Naive thymus-derived CD4-positive, alpha-beta T cell (primary cell): ENCODE results near the gene UPK3A. TPM values are rescaled to one million over a fixed set of nuclear protein-coding genes. Genes with fewer than 3 reads are reported as not detected.

Experiments
- ATAC-seq: fragments of 150-1000 bp; cut with Tn5 transposase; 2 replicates; pipeline ENCODE4 v1.10.0; 2021; ENCODE audit warnings: mild to moderate bottlenecking, moderate library complexity
- CTCF ChIA-PET: fragments of 350-600 bp; sonication (Branson Sonifier 250); formaldehyde crosslinking; loops from one replicate; lab custom pipeline; 2021; ENCODE audit warnings: antibody characterized with exemption; lab: Charles Lee
- POLR2A ChIA-PET: fragments of 350-600 bp; sonication (Branson Sonifier 250); formaldehyde crosslinking; loops from one replicate; lab custom pipeline; 2021; ENCODE audit warnings: antibody characterized with exemption, inconsistent platforms; lab: Charles Lee
- DNase-seq, 9 donors: peaks; one replicate each; pipeline versions ENCODE4 v3.0.0 to v3.0.0-alpha.2; 2020 to 2022; ENCODE audit warnings: mixed read lengths in 1 of 9
- H3K27ac ChIP-seq: one replicate; pipeline ENCODE4 v1.7.0; 2013; ENCODE audit warnings: mild to moderate bottlenecking, low read depth, low read length, moderate library complexity
- H3K27me3 ChIP-seq, 2 donors: one replicate each; pipeline ENCODE4 v1.7.0; 2013; ENCODE audit warnings: low read length in 2 of 2, mild to moderate bottlenecking in 2 of 2, moderate library complexity in 2 of 2; ENCODE audit not compliant: control insufficient read depth in 2 of 2, insufficient read depth in 2 of 2
- H3K36me3 ChIP-seq, 3 experiments: 1 replicate in 2 of 3; 2 replicates in 1 of 3; pipeline ENCODE4 v1.7.0; 2013; ENCODE audit warnings: low read length in 3 of 3, mild to moderate bottlenecking in 3 of 3, moderate library complexity in 1 of 3; ENCODE audit not compliant: insufficient read depth in 3 of 3, control insufficient read depth in 2 of 3
- H3K4me1 ChIP-seq, 2 donors: one replicate each; pipeline ENCODE4 v1.7.0; 2013; ENCODE audit warnings: low read length in 2 of 2, mild to moderate bottlenecking in 2 of 2, moderate library complexity in 1 of 2; ENCODE audit not compliant: control insufficient read depth in 2 of 2, insufficient read depth in 2 of 2
- H3K4me3 ChIP-seq: 2 replicates; pipeline ENCODE4 v1.7.0; 2013; ENCODE audit warnings: mild to moderate bottlenecking, low read length
- H3K9me3 ChIP-seq, 3 experiments: 1 replicate in 2 of 3; 2 replicates in 1 of 3; pipeline ENCODE4 v1.7.0; 2013; ENCODE audit warnings: low read length in 3 of 3; ENCODE audit not compliant: control insufficient read depth in 2 of 3
- H3K27ac Mint-ChIP-seq, 9 donors: one replicate each; pipeline ENCODE4 v1.8.0; 2020 to 2022; ENCODE audit warnings: mixed read lengths in 9 of 9, mild to moderate bottlenecking in 8 of 9, moderate library complexity in 5 of 9, inconsistent platforms in 2 of 9
- H3K27me3 Mint-ChIP-seq, 5 donors: one replicate each; pipeline ENCODE4 v1.8.0; 2021 to 2022; ENCODE audit warnings: mixed read lengths in 5 of 5, mild to moderate bottlenecking in 1 of 5
- H3K36me3 Mint-ChIP-seq, 5 donors: one replicate each; pipeline ENCODE4 v1.8.0; 2020 to 2022; ENCODE audit warnings: mixed read lengths in 5 of 5, mild to moderate bottlenecking in 3 of 5, inconsistent platforms in 1 of 5
- H3K4me1 Mint-ChIP-seq, 7 donors: one replicate each; pipeline ENCODE4 v1.8.0; 2020 to 2022; ENCODE audit warnings: mixed read lengths in 7 of 7, mild to moderate bottlenecking in 3 of 7, inconsistent platforms in 1 of 7
- H3K4me3 Mint-ChIP-seq, 10 donors: one replicate each; pipeline ENCODE4 v1.8.0; 2020 to 2022; ENCODE audit warnings: mild to moderate bottlenecking in 10 of 10, mixed read lengths in 10 of 10, moderate library complexity in 6 of 10, inconsistent platforms in 2 of 10
- H3K9me3 Mint-ChIP-seq, 11 donors: one replicate each; pipeline ENCODE4 v1.8.0; 2020 to 2022; ENCODE audit warnings: mixed read lengths in 11 of 11, mild to moderate bottlenecking in 4 of 11, inconsistent platforms in 1 of 11, moderate library complexity in 1 of 11
- intact Hi-C, 2 donors: fragments of 100-400 bp; cut with micrococcal nuclease; formaldehyde crosslinking; loops; one replicate each; pipeline ENCODE4 v1.15.1; 2023
- polyA plus RNA-seq, 2 donors: library from polyadenylated mRNA; unstranded; fragments of 300-500 nt; fragmentation: Illumina TruSeq; gene quantifications; one replicate each; pipeline ENCODE4 v1.2.3, GENCODE V29; 2021
- total RNA-seq, 6 experiments: library from RNA in 5 of 6; stranded (reverse) in 5 of 6; gene quantifications; 1 replicate in 5 of 6; 2 replicates in 1 of 6; pipeline ENCODE4 v1.2.3 and lab custom pipeline; 2021 to 2026

UPK3A gene
- total and polyA plus RNA-seq, 7 experiments from 2014 or later = 0.25 to 0.61 TPM; not detected in 5

GRCh38 chr22:45334528-45334927 is 49.8 kb downstream of the UPK3A start:
- no peaks in the 10 kb centered on the region for H3K9me3 Mint-ChIP-seq
- Histone ChIP-seq H3K36me3 (peaks cover 0 to 92% (median 0%) of the 10 kb centered on the region in 3 experiments), H3K27ac (no peak overlapping the region), H3K4me1 (no peaks in the 10 kb centered on the region), H3K4me3 (no peak overlapping the region), H3K27me3 (no peaks in the 10 kb centered on the region), H3K9me3 (no peaks in the 10 kb centered on the region)
- H3K27me3 Mint-ChIP-seq = no peaks in the 10 kb centered on the region
- peak overlapping the region in 6 of 9 donors; percentile 16 to 83 (median 78) for H3K27ac Mint-ChIP-seq
- H3K4me3 Mint-ChIP-seq = no peak overlapping the region
- DNase-seq (no peak), ATAC-seq (no peak)
- H3K4me1 Mint-ChIP-seq = peaks cover 0 to 49% (median 28%) of the 10 kb centered on the region in 7 donors
- intact Hi-C loops = no loop called here
- CTCF ChIA-PET = no interaction called here
- POLR2A ChIA-PET = interaction anchor here (1.1 to 2.9 kb wide), 2 partner anchors 12 to 15 kb away, joined by 3 to 11 read pairs; no protein-coding TSS in a partner anchor
- H3K36me3 Mint-ChIP-seq = peaks cover 4 to 56% (median 25%) of the 10 kb centered on the region in 5 donors

- POLR2A ChIA-PET = interaction anchor here (0.7 to 2.9 kb wide), 4 partner anchors 11 to 21 kb away, joined by 3 to 11 read pairs (median 4); no protein-coding TSS in a partner anchor
- H3K27ac ChIP-seq = no peak overlapping the region
- CTCF ChIA-PET = interaction anchor here (1.0 kb wide), 1 partner anchor 54 kb away, joined by 3 read pairs; no protein-coding TSS in a partner anchor
- H3K36me3 ChIP-seq = peaks cover 0 to 92% (median 3%) of the 10 kb centered on the region in 3 experiments
- peaks cover 0 to 2% of the 10 kb centered on the region in 2 donors for H3K4me1 ChIP-seq
- H3K27me3 Mint-ChIP-seq = no peaks in the 10 kb centered on the region
- peak overlapping the region in 6 of 9 donors; percentile 25 to 96 (median 87) for H3K27ac Mint-ChIP-seq
- no peak for DNase-seq
- no peak overlapping the region for H3K4me3 ChIP-seq
- no peak for ATAC-seq
- peaks cover 9 to 57% (median 28%) of the 10 kb centered on the region in 5 donors for H3K36me3 Mint-ChIP-seq
- H3K4me1 Mint-ChIP-seq = peaks cover 3 to 56% (median 35%) of the 10 kb centered on the region in 7 donors
- no peaks in the 10 kb centered on the region for H3K9me3 ChIP-seq
- no peaks in the 10 kb centered on the region for H3K27me3 ChIP-seq
- intact Hi-C loops = no loop called here
- no peaks in the 10 kb centered on the region for H3K9me3 Mint-ChIP-seq
- no peak overlapping the region for H3K4me3 Mint-ChIP-seq
These were observed 50.5 kb downstream of the UPK3A start for GRCh38 chr22:45335021-45335818.

- DNase-seq (no peak), ATAC-seq (no peak)
- Mint-ChIP-seq H3K4me1 (peaks cover 5 to 64% (median 43%) of the 10 kb centered on the region in 7 donors), H3K9me3 (no peaks in the 10 kb centered on the region), H3K36me3 (peaks cover 9 to 53% (median 30%) of the 10 kb centered on the region in 5 donors), H3K27me3 (no peaks in the 10 kb centered on the region), H3K27ac (peak overlapping the region in 7 of 9 donors; percentile 85 to 99 (median 96)), H3K4me3 (peak overlapping the region in 6 of 10 donors; percentile 49 to 75 (median 66))
- H3K27me3 ChIP-seq = no peaks in the 10 kb centered on the region
- no peak overlapping the region for H3K27ac ChIP-seq
- H3K9me3 ChIP-seq = no peaks in the 10 kb centered on the region
- CTCF ChIA-PET = interaction anchor here (0.7 to 1.0 kb wide), 2 partner anchors 18 to 55 kb away, joined by 3 read pairs; no protein-coding TSS in a partner anchor
- POLR2A ChIA-PET = interaction anchor here (0.7 to 2.9 kb wide), 4 partner anchors 11 to 21 kb away, joined by 3 to 11 read pairs (median 4); no protein-coding TSS in a partner anchor
- H3K36me3 ChIP-seq = peaks cover 0 to 92% (median 7%) of the 10 kb centered on the region in 3 experiments
- H3K4me1 ChIP-seq = peaks cover 0 to 10% of the 10 kb centered on the region in 2 donors
- intact Hi-C loops = no loop called here
- H3K4me3 ChIP-seq = no peak overlapping the region
These were observed 51.2 kb downstream of the UPK3A start for GRCh38 chr22:45335854-45336522.

- H3K4me3 Mint-ChIP-seq = peak overlapping the region in 8 of 10 donors; percentile 46 to 75 (median 62)
- H3K27me3 Mint-ChIP-seq = no peaks in the 10 kb centered on the region
- ATAC-seq (peak; percentile 47), DNase-seq (peak in 7 of 9 donors; percentile 37 to 79 (median 65))
- intact Hi-C loops = loop anchor here in 1 of 2 donors (1.0 kb wide), 1 partner anchor 19 kb away; no protein-coding TSS in a partner anchor
- H3K9me3 Mint-ChIP-seq = no peaks in the 10 kb centered on the region
- H3K36me3 Mint-ChIP-seq = peaks cover 9 to 49% (median 33%) of the 10 kb centered on the region in 5 donors
- POLR2A ChIA-PET = interaction anchor here (0.8 kb wide), 1 partner anchor 14 kb away, joined by 3 read pairs; no protein-coding TSS in a partner anchor
- H3K27ac ChIP-seq = peak overlapping the region; percentile 1
- no peaks in the 10 kb centered on the region for H3K27me3 ChIP-seq
- CTCF ChIA-PET = no interaction called here
- H3K9me3 ChIP-seq = no peaks in the 10 kb centered on the region
- H3K4me3 ChIP-seq = no peak overlapping the region
- H3K4me1 Mint-ChIP-seq = peaks cover 5 to 68% (median 53%) of the 10 kb centered on the region in 7 donors
- H3K27ac Mint-ChIP-seq = peak overlapping the region in 8 of 9 donors; percentile 85 to 99 (median 94)
- peaks cover 0 to 20% of the 10 kb centered on the region in 2 donors for H3K4me1 ChIP-seq
- peaks cover 0 to 92% (median 7%) of the 10 kb centered on the region in 3 experiments for H3K36me3 ChIP-seq
These were observed 52.3 kb downstream of the UPK3A start for GRCh38 chr22:45336971-45337431.

- Mint-ChIP-seq H3K4me3 (peak overlapping the region in 8 of 10 donors; percentile 25 to 75 (median 60)), H3K36me3 (peaks cover 9 to 49% (median 33%) of the 10 kb centered on the region in 5 donors), H3K27me3 (no peaks in the 10 kb centered on the region), H3K9me3 (no peaks in the 10 kb centered on the region), H3K27ac (peak overlapping the region in 8 of 9 donors; percentile 85 to 99 (median 94)), H3K4me1 (peaks cover 5 to 72% (median 55%) of the 10 kb centered on the region in 7 donors)
- DNase-seq (no peak), ATAC-seq (no peak)
- Histone ChIP-seq H3K36me3 (peaks cover 0 to 90% (median 7%) of the 10 kb centered on the region in 3 experiments), H3K9me3 (no peaks in the 10 kb centered on the region), H3K4me1 (peaks cover 0 to 24% of the 10 kb centered on the region in 2 donors), H3K4me3 (no peak overlapping the region), H3K27ac (no peak overlapping the region), H3K27me3 (no peaks in the 10 kb centered on the region)
- ChIA-PET CTCF (no interaction called here), POLR2A (no interaction called here)
- intact Hi-C loops = loop anchor here in 1 of 2 donors (1.0 kb wide), 1 partner anchor 19 kb away; no protein-coding TSS in a partner anchor
These were observed 52.8 kb downstream of the UPK3A start for GRCh38 chr22:45337536-45337935.

- H3K9me3 Mint-ChIP-seq = no peaks in the 10 kb centered on the region
- H3K36me3 ChIP-seq = peaks cover 0 to 80% (median 7%) of the 10 kb centered on the region in 3 experiments
- no peak overlapping the region for H3K27ac ChIP-seq
- no peaks in the 10 kb centered on the region for H3K27me3 Mint-ChIP-seq
- H3K4me1 Mint-ChIP-seq = peaks cover 5 to 77% (median 55%) of the 10 kb centered on the region in 7 donors
- ChIA-PET CTCF (no interaction called here), POLR2A (no interaction called here)
- DNase-seq = no peak
- H3K9me3 ChIP-seq = no peaks in the 10 kb centered on the region
- no peak for ATAC-seq
- H3K4me3 ChIP-seq = no peak overlapping the region
- H3K36me3 Mint-ChIP-seq = peaks cover 5 to 45% (median 33%) of the 10 kb centered on the region in 5 donors
- H3K4me1 ChIP-seq = peaks cover 0 to 24% of the 10 kb centered on the region in 2 donors
- H3K27ac Mint-ChIP-seq = peak overlapping the region in 7 of 9 donors; percentile 17 to 96 (median 85)
- intact Hi-C loops = no loop called here
- H3K27me3 ChIP-seq = no peaks in the 10 kb centered on the region
- H3K4me3 Mint-ChIP-seq = no peak overlapping the region
These were observed 54.0 kb downstream of the UPK3A start for GRCh38 chr22:45338795-45339194.
